Endothelial cell (in vitro differentiated cells): Measurements from ENCODE around the gene TSPEAR. TPM values are rescaled to one million over a fixed set of nuclear protein-coding genes. Genes with fewer than 3 reads are reported as not detected.
"Not testable (repeated sequence)": the region's sequence is repeated elsewhere in the genome, so short reads cannot be mapped to it uniquely, and the experiment has no call there.

Experiments used
- DNase-seq: peaks from one replicate; pipeline ENCODE4 v3.0.0; 2021; ENCODE audit warnings: low spot score
- H3K27ac Mint-ChIP-seq: one replicate; pipeline ENCODE4 v1.8.0; 2021; ENCODE audit warnings: mixed read lengths, inconsistent platforms; ENCODE audit not compliant: unreplicated experiment
- H3K27me3 Mint-ChIP-seq: one replicate; pipeline ENCODE4 v1.8.0; 2021; ENCODE audit warnings: mild to moderate bottlenecking, moderate library complexity, mixed read lengths, inconsistent platforms; ENCODE audit not compliant: unreplicated experiment
- H3K36me3 Mint-ChIP-seq: one replicate; pipeline ENCODE4 v1.8.0; 2021; ENCODE audit warnings: mild to moderate bottlenecking, low read depth, mixed read lengths, inconsistent platforms; ENCODE audit not compliant: unreplicated experiment
- H3K4me1 Mint-ChIP-seq: one replicate; pipeline ENCODE4 v1.8.0; 2021; ENCODE audit warnings: mild to moderate bottlenecking, mixed read lengths, inconsistent platforms; ENCODE audit not compliant: unreplicated experiment
- H3K4me3 Mint-ChIP-seq: one replicate; pipeline ENCODE4 v1.8.0; 2021; ENCODE audit warnings: mild to moderate bottlenecking, mixed read lengths, inconsistent platforms; ENCODE audit not compliant: unreplicated experiment
- H3K9me3 Mint-ChIP-seq: one replicate; pipeline ENCODE4 v1.8.0; 2021; ENCODE audit warnings: mixed read lengths, inconsistent platforms; ENCODE audit not compliant: unreplicated experiment
- total RNA-seq: library from RNA; stranded (reverse); fragmentation: NEBNext Ultra II Directional; extraction: Animal tissue kit (Norgen Biotek cat#: 25700); gene quantifications from one replicate; pipeline ENCODE4 v1.2.1, GENCODE V29; 2021; ENCODE audit not compliant: unreplicated experiment
- TF ChIP-seq, protein P1 (sequence below): fragments of 200-600 bp; sonication (generic); IDR thresholded peaks from one replicate; pipeline ENCODE4 v1.5.0; 2021; ENCODE audit warnings: antibody characterized with exemption; ENCODE audit not compliant: unreplicated experiment

TSPEAR gene
- total RNA-seq, 1 donor from 2014 or later = not detected

DNA sequence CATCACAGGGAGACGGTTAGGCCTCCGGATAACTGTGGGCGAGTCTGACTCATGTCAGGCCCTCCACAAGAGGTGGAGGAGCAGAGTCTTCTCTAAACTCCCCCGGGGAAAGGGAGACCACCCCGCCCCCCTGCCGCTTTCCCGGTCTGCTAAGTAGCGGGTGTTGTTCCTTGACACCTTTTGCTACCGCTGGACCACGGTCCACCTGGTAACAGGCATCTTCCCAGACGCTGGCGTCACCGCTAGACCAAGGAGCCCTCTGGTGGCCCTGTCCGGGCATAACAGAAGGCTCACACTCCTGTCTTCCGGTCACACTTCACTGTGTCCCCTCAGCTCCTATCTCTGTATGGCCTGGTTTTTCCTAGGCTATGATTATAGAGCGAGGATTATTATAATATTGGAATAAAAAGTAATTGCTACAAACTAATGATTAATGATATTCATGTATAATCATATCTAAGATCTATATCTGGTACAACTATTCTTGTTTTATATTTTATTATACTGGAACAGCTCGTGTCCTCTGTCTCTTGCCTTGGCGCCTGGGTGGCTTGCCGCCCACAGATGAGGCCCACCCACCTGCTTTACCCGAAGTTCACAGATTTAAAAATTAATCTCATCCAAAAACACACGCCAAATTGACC is 231.7 kb downstream of the TSPEAR start:
- H3K36me3 Mint-ChIP-seq, H3K27me3 Mint-ChIP-seq, H3K9me3 Mint-ChIP-seq, H3K4me3 Mint-ChIP-seq, H3K4me1 Mint-ChIP-seq, H3K27ac Mint-ChIP-seq: not testable (repeated sequence)
- TF ChIP-seq, protein P1, sequence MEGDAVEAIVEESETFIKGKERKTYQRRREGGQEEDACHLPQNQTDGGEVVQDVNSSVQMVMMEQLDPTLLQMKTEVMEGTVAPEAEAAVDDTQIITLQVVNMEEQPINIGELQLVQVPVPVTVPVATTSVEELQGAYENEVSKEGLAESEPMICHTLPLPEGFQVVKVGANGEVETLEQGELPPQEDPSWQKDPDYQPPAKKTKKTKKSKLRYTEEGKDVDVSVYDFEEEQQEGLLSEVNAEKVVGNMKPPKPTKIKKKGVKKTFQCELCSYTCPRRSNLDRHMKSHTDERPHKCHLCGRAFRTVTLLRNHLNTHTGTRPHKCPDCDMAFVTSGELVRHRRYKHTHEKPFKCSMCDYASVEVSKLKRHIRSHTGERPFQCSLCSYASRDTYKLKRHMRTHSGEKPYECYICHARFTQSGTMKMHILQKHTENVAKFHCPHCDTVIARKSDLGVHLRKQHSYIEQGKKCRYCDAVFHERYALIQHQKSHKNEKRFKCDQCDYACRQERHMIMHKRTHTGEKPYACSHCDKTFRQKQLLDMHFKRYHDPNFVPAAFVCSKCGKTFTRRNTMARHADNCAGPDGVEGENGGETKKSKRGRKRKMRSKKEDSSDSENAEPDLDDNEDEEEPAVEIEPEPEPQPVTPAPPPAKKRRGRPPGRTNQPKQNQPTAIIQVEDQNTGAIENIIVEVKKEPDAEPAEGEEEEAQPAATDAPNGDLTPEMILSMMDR = peak; percentile 50
- DNase-seq = peak; percentile 34

DNA sequence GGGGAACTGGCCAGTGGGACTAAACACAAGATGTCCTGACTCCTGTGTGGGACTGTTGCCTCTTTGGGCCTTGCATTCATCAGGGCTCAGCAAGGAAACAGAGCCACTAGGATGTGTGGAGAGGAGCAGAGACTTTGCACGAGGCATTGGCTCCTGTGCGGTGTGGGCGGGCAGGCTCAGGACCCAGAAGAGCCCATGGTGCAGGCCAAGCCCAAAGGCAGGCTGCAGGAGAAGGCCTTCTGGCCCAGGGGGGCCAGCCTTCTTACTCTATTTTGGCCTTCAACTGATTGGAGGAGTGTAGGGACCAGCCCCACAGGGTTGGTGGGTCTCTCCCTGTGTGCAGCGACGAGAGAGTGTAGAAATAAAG is 232.6 kb downstream of the TSPEAR start:
- DNase-seq = no peak
- H3K9me3 Mint-ChIP-seq = no peaks in the 10 kb centered on the region
- H3K27ac Mint-ChIP-seq = no peak overlapping the region
- peaks cover 8% of the 10 kb centered on the region for H3K4me1 Mint-ChIP-seq
- H3K4me3 Mint-ChIP-seq = no peak overlapping the region
- H3K36me3 Mint-ChIP-seq = no peaks in the 10 kb centered on the region
- TF ChIP-seq, protein P1 = no peak
- H3K27me3 Mint-ChIP-seq = peaks cover 3% of the 10 kb centered on the region

- Mint-ChIP-seq H3K27me3 (peaks cover 3% of the 10 kb centered on the region), H3K9me3 (no peaks in the 10 kb centered on the region), H3K36me3 (no peaks in the 10 kb centered on the region), H3K27ac (peak overlapping the region; percentile 87), H3K4me3 (no peak overlapping the region), H3K4me1 (peaks cover 8% of the 10 kb centered on the region)
- DNase-seq = no peak
- TF ChIP-seq, protein P1 = no peak
These were observed 233.1 kb downstream of the TSPEAR start for GRCh38 chr21:44478124-44478800.

DNA sequence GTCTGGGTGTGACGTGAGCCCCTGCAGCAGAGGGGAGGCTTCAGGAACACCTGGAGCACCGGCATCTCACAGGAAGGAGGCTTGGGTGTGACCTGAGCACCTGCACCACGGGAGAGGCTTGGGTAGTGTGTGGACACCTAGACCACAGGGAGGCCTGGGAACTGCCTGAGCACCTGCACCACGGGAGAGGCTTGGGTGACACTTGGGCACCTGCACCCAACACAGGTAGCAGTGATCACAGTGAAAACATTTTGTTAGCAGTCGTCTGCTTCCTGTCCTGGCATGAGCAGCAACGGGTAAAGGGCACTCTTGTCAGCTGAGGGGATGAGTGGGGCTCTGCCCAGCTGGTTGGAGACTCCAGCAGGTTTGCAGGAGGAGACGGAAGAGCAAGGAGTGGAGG is 233.7 kb downstream of the TSPEAR start:
- no peak overlapping the region for H3K27ac Mint-ChIP-seq
- H3K36me3 Mint-ChIP-seq = no peaks in the 10 kb centered on the region
- no peak overlapping the region for H3K4me3 Mint-ChIP-seq
- peaks cover 8% of the 10 kb centered on the region for H3K4me1 Mint-ChIP-seq
- TF ChIP-seq, protein P1 = no peak
- no peaks in the 10 kb centered on the region for H3K9me3 Mint-ChIP-seq
- H3K27me3 Mint-ChIP-seq = peaks cover 3% of the 10 kb centered on the region
- DNase-seq = no peak

GRCh38 chr21:44477131-44477530 is 234.2 kb downstream of the TSPEAR start:
- H3K4me1 Mint-ChIP-seq = peaks cover 8% of the 10 kb centered on the region
- no peaks in the 10 kb centered on the region for H3K36me3 Mint-ChIP-seq
- TF ChIP-seq, protein P1 = no peak
- H3K9me3 Mint-ChIP-seq = no peaks in the 10 kb centered on the region
- peaks cover 3% of the 10 kb centered on the region for H3K27me3 Mint-ChIP-seq
- DNase-seq = no peak
- H3K4me3 Mint-ChIP-seq = no peak overlapping the region
- no peak overlapping the region for H3K27ac Mint-ChIP-seq
